ENCODE results near the gene SLC2A13.

DNA sequence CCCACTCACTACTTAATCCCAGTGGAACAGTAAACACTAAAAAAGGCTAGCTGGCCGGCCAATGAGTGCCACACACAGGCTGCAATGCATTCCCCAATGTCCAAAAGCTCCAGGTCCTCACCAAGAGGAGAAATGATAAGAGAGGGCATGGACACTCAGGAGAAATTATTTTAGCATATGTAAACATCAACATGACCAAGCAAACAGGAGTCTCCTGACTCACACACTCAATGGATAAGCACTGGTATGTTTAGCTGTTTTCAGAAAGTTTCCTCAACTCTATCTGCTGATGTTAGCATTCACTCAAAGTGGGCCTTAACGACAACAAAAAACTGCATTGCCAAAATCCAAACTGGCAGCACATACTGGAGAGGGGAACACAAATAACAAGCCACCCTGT lies 105.0 kb downstream of the SLC2A13 start:
- TF ChIP-seq, protein P1, sequence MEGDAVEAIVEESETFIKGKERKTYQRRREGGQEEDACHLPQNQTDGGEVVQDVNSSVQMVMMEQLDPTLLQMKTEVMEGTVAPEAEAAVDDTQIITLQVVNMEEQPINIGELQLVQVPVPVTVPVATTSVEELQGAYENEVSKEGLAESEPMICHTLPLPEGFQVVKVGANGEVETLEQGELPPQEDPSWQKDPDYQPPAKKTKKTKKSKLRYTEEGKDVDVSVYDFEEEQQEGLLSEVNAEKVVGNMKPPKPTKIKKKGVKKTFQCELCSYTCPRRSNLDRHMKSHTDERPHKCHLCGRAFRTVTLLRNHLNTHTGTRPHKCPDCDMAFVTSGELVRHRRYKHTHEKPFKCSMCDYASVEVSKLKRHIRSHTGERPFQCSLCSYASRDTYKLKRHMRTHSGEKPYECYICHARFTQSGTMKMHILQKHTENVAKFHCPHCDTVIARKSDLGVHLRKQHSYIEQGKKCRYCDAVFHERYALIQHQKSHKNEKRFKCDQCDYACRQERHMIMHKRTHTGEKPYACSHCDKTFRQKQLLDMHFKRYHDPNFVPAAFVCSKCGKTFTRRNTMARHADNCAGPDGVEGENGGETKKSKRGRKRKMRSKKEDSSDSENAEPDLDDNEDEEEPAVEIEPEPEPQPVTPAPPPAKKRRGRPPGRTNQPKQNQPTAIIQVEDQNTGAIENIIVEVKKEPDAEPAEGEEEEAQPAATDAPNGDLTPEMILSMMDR (optimal IDR thresholded peaks at IDR 0.05 in 1 of 3, IDR thresholded peaks at IDR 0.05 in 1 of 3, conservative IDR thresholded peaks at IDR 0.05 in 1 of 3; ENCODE audit: extremely low read depth in 1 of 3, insufficient read depth in 2 of 3, low read length in 3 of 3) = no peak
- TF ChIP-seq EZH2 (IDR thresholded peaks at IDR 0.05; ENCODE audit: low read length) = no peak

Measured in keratinocyte (primary cell).